ENCODE results near the gene NCAM1.

NCAM1 gene

DNA sequence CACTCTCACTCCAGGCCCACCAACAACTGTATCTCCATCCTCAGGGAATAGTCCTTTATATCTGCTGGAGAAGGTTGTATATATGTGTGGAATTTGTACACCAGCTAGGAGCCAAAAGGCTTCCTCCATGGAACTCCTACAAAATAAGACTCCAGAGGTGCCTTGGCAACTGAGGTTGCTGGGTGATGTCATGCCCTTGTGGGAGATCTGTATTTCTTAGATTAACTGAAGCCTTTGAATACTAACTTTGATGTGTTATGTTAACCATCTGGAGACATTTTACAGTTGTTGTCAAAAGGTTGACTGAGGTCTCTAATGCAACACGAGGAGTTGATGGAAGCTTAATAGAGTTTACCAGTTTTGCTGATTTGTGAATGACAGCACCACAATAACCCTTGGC, 213.7 kb downstream of the NCAM1 start:
- FAIRE-seq = no peak

GRCh38 chr11:113176599-113177360, 215.6 kb downstream of the NCAM1 start:
- FAIRE-seq = no peak

DNA sequence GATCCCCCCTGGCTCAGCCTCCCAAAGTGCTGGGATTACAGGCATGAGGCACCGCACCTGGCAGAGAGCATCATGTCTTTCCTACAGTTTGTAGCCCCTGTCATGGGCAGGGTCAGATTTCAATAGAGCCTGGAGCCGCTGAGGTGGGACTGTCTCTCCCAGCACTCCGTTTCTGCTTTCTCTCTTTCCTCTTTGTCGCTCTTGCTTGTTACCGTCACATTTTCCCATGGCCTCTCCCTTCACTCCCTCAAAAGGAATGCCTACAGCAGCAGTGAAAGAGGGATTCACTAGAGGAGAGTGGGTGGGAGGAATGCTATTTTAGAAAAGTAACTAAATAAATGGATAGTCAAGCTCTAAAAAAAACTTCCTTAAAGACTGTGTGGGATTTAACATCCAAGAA, 216.5 kb downstream of the NCAM1 start:
- FAIRE-seq = no peak

DNA sequence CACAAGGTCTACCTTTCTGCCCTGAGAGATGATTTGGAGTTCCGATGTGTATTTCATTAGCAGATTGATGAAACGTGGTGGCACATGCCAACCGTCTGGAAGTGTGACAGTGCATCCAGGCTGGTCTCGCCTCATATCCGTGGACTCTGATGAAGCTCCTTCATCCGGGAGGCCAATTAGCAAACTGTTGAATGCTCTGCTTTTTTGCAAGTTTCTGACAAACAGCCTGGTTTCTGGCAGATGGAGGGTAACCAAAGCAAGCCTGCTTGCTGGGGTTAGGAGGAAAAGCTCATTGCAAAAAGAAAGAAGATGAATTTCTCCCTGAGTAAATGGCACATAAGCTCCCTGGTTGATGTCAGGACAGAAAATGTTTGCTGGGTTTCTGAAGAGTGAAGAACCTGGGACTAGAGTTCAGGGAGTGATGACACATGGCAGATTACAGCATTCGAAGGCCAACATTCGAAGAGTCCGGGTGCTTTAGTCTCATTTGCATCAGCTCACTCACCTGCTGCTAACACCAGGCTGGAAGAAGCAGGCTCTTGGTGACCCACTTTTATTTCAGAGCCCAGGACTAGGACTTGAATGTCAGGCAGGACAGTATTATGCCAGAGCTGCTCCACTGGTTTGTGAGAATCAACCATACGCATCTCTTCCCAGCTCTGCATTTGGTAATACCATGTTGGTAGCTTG, 217.3 kb downstream of the NCAM1 start:
- no peak for FAIRE-seq

- FAIRE-seq = peak; percentile 97
These were observed 218.0 kb downstream of the NCAM1 start for GRCh38 chr11:113179181-113179704.

- FAIRE-seq = no peak
These were observed 219.9 kb downstream of the NCAM1 start for GRCh38 chr11:113181094-113181493.

- FAIRE-seq = no peak
These were observed 221.1 kb downstream of the NCAM1 start for GRCh38 chr11:113182288-113182687.

DNA sequence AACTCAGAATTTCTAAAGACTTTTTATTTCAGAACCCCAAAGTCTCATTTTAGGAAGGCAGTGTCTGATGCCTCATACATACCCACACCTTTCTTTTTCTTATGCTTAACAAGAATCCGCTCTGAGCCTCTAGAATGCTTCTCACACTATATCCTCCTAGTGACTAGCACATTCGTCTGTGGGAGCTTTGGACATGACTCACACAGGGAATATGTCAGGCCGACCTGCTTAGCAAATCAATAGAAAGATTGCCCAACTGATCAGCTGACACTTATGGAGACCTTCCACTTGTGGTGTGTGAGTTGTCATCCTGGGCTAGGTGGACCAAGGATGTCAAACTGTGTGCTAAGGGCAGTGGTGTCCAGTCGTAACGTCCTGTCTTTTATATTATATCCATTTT, 223.3 kb downstream of the NCAM1 start:
- no peak for FAIRE-seq

DNA sequence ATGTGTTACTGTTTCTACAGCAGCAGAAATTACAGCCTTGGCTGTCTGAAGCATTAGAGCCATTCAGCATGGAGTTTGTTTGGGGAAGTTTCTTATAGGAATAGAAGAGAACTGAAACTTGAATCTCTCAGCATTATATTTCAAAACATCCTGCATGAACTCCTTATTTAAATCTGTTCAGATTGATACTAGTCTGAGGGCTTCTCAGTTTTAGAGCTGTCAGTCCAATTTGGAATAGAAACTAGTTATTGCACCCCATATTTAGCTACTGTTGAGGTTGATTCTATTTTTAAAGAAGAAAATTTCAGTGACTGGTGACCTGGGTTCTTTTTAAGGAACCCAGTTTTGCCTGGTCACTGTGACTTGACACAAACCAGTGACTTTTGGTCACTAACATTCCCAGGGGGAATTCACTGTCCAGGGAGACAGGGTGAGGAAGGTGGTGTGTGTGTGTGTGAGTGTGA, 227.2 kb downstream of the NCAM1 start:
- no peak for FAIRE-seq

- FAIRE-seq = no peak
These were observed 228.9 kb downstream of the NCAM1 start for GRCh38 chr11:113189909-113190667.

GRCh38 chr11:113192121-113192925, 231.1 kb downstream of the NCAM1 start:
- no peak for FAIRE-seq

GRCh38 chr11:113193016-113193415, 231.8 kb downstream of the NCAM1 start:
- no peak for FAIRE-seq

GRCh38 chr11:113193946-113194345, 232.7 kb downstream of the NCAM1 start:
- FAIRE-seq = no peak

- FAIRE-seq = no peak
These were observed 234.5 kb downstream of the NCAM1 start for GRCh38 chr11:113195728-113196127.

GRCh38 chr11:113197446-113197845, 236.2 kb downstream of the NCAM1 start:
- FAIRE-seq = no peak

DNA sequence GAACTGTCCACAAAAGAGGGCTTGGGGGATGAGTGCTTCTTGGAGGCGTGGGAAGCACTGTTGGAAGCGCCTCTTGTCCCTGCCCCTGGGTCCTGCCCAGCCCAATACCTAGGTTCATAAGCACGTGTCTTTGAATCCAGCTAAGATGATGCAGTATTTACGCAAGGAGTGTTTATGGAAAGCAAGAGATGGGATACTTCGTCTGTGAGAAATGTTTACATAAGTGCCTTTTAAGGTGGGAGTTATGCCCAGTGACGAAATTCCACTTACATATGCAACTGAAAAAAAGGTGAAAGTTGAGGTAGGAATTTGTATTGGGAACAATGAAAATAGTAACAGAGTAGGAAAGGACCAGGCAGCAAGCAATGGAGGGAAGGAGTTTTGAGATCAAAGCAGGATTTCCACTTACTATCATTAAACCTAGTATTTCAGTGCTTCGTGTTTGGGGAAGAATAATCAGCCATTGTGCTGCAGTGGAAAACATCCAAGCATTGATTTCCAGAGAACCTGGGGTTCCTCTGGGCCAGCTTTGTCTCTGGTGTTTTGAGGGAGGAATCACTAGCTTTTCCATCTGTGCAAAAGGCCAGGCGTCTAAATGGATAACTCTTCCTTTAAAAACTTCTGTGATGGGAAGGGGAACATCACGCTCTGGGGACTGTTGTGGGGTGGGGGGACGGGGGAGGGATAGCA, 237.9 kb downstream of the NCAM1 start:
- FAIRE-seq = no peak

DNA sequence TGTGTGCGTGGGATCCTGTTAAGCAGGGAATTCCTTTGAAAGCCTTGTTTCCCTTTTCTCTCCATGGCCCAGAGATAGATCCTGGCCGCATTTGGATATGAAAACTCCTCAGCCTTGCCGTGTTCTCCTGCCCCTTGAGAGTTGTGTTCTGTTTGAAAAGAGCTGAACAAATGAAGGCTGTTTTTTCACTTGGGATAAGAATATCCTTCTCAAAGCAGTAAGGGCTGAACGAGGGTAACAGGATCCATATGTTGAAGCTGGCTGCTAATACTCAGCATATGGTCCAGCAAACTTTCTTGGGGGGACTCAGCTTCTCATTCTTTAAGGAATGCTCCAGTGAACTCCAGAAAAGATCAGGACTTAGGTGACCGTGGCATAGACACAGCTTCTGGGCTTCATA, 238.6 kb downstream of the NCAM1 start:
- no peak for FAIRE-seq

GRCh38 chr11:113201054-113201818, 240.0 kb downstream of the NCAM1 start:
- FAIRE-seq = no peak

DNA sequence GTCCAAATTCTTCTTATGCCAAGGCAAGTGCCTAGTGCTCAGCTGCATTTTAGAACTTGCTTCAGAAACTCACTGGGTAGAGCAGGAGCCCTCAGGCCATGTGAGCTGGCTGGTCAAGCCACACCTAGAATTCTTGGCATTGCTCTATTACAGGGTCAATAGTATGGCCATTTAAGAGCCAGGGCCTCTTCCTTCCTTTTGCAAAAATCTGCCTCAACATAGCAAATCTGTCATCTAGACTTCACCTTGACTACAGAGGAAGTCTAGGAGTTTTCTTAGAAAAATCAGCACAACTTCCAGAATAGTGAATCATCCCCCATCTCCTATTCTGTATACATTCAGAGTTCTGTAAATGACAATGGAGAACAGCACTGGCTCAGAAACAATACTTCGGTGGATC, 241.2 kb downstream of the NCAM1 start:
- no peak for FAIRE-seq

GRCh38 chr11:113203141-113203753, 242.0 kb downstream of the NCAM1 start:
- FAIRE-seq = no peak

GRCh38 chr11:113204280-113204679, 243.1 kb downstream of the NCAM1 start:
- no peak for FAIRE-seq
